ENCODE measurements around the gene ADI1. TPM values are rescaled to one million over a fixed set of nuclear protein-coding genes. Genes with fewer than 3 reads are reported as not detected.

Gene ADI1
- total and polyA plus RNA-seq, 10 of the 15 experiments (the other 5 are each of a cell fraction or from before 2014, with no cell fraction given), result 4.4 to 78.7 (median 17.2) TPM

- no peak for TF ChIP-seq ZNF384 (IDR thresholded peaks at IDR 0.05; ENCODE audit: borderline replicate concordance, low read depth, low read length)
- TF ChIP-seq KLF5 (IDR thresholded peaks at IDR 0.05; ENCODE audit: partially characterized antibody), result no peak
- no peak for TF ChIP-seq CBX5 (IDR thresholded peaks at IDR 0.05; ENCODE audit: low read depth)
- no peak for TF ChIP-seq E2F4 (IDR thresholded peaks at IDR 0.05; ENCODE audit: low read depth, low read length)
- TF ChIP-seq NR2C1 (IDR thresholded peaks at IDR 0.05), result no peak
- TF ChIP-seq POLR2A (IDR thresholded peaks at IDR 0.05; ENCODE audit: low read depth, low read length), result peak; percentile 87
- TF ChIP-seq ZNF687 (IDR thresholded peaks at IDR 0.05), result peak; percentile 66
- TF ChIP-seq BCLAF1 (IDR thresholded peaks at IDR 0.05), result no peak
- TF ChIP-seq BHLHE40 (IDR thresholded peaks at IDR 0.05; ENCODE audit: borderline replicate concordance in 1 of 2, low read depth in 2 of 2, low read length in 1 of 2), result peak; percentile 87 to 95; a peak in 3 of 4 replicates
- no peak for TF ChIP-seq NFXL1 (IDR thresholded peaks at IDR 0.05; ENCODE audit: borderline replicate concordance)
- TF ChIP-seq CHD1 (IDR thresholded peaks at IDR 0.05; ENCODE audit: low read depth, low read length), result no peak
- TF ChIP-seq LARP7 (IDR thresholded peaks at IDR 0.05), result peak; percentile 88
- TF ChIP-seq MYC (IDR thresholded peaks at IDR 0.05; ENCODE audit: insufficient read depth, insufficient read length, insufficient replicate concordance, low read length, severe bottlenecking), result no peak
- TF ChIP-seq RAD21 (IDR thresholded peaks at IDR 0.05; ENCODE audit: insufficient read depth, low read depth, low read length), result no peak
- TF ChIP-seq SIN3A (IDR thresholded peaks at IDR 0.05; ENCODE audit: low read depth, low read length), result 0 out of 2 replicates have a peak, but pooled peaks have one; percentile 12
- no peak for TF ChIP-seq SMAD1 (IDR thresholded peaks at IDR 0.05; ENCODE audit: low read depth, partially characterized antibody)
- peak; percentile 35; the same call in 1 of the 2 replicates for TF ChIP-seq SMAD5 (IDR thresholded peaks at IDR 0.05; ENCODE audit: low read depth)
- TF ChIP-seq ZSCAN29 (IDR thresholded peaks at IDR 0.05), result no peak
- no peak for TF ChIP-seq CHD2 (IDR thresholded peaks at IDR 0.05; ENCODE audit: borderline replicate concordance, low read depth, low read length)
- TF ChIP-seq RELA (IDR thresholded peaks at IDR 0.05; ENCODE audit: borderline replicate concordance, partially characterized antibody), result peak; percentile 8
- 0 out of 2 replicates have a peak, but pooled peaks have one; percentile 12 for TF ChIP-seq NFYB (IDR thresholded peaks at IDR 0.05; ENCODE audit: insufficient read depth, low read depth, low read length)
- no peak for TF ChIP-seq ZNF24 (IDR thresholded peaks at IDR 0.05)
Observed at GRCh38 chr2:3519255-3520205, at the start of gene ADI1 (continued).
